C4-2B (cell line): Measurements from ENCODE around the gene VAC14.

Experiments
- ZFX ChIP-seq: fragments of 450-650 bp; IDR thresholded peaks from 2 replicates; pipeline ENCODE4 v1.6.1; 2017
- TF ChIP-seq, protein P1 (sequence below): fragments of 450-650 bp; conservative IDR thresholded peaks from 2 replicates; pipeline ENCODE4 v1.5.1; 2017; ENCODE audit warnings: mild to moderate bottlenecking

DNA sequence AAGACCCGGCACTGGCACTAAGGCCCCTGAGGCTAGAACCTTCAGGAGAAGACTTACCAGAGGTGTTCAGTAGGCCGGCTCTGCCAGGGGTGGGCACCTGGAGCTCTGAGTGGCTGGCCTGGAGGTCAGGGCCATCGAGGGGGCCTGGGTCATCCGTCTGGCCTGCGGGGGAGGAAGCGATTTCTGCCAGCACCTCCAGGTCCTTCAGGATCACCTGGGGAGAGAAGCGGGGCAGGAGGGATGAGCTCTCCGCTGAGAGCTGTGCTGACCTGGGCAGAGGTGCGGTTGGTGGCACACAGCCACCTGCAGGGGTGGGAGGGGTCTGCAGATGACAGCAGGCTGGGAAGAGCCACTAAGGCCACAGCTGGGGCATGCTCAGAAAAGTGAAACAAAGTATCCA lies 56.6 kb downstream of the VAC14 start:
- TF ChIP-seq, protein P1, sequence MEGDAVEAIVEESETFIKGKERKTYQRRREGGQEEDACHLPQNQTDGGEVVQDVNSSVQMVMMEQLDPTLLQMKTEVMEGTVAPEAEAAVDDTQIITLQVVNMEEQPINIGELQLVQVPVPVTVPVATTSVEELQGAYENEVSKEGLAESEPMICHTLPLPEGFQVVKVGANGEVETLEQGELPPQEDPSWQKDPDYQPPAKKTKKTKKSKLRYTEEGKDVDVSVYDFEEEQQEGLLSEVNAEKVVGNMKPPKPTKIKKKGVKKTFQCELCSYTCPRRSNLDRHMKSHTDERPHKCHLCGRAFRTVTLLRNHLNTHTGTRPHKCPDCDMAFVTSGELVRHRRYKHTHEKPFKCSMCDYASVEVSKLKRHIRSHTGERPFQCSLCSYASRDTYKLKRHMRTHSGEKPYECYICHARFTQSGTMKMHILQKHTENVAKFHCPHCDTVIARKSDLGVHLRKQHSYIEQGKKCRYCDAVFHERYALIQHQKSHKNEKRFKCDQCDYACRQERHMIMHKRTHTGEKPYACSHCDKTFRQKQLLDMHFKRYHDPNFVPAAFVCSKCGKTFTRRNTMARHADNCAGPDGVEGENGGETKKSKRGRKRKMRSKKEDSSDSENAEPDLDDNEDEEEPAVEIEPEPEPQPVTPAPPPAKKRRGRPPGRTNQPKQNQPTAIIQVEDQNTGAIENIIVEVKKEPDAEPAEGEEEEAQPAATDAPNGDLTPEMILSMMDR: no peak
- TF ChIP-seq ZFX: no peak
